Keratinocyte (primary cell): Measurements from ENCODE around the gene PRR15.

Experiments
- EZH2 ChIP-seq: IDR thresholded peaks from one replicate; pipeline ENCODE4 v1.6.1; 2012; ENCODE audit warnings: inconsistent platforms, mild to moderate bottlenecking, low read length, moderate library complexity
- TF ChIP-seq, protein P1 (sequence below), 3 experiments: IDR thresholded peaks in 1 of 3; conservative IDR thresholded peaks in 1 of 3; optimal IDR thresholded peaks in 1 of 3; 2 replicates in 2 of 3; 3 replicates in 1 of 3; pipeline versions ENCODE3 to v1.5.1; 2011; ENCODE audit warnings: low read length in 3 of 3, mild to moderate bottlenecking in 3 of 3, moderate library complexity in 2 of 3, control low read depth in 1 of 3, inconsistent platforms in 1 of 3; ENCODE audit not compliant: insufficient read depth in 2 of 3; ENCODE audit errors: extremely low read depth in 1 of 3

DNA sequence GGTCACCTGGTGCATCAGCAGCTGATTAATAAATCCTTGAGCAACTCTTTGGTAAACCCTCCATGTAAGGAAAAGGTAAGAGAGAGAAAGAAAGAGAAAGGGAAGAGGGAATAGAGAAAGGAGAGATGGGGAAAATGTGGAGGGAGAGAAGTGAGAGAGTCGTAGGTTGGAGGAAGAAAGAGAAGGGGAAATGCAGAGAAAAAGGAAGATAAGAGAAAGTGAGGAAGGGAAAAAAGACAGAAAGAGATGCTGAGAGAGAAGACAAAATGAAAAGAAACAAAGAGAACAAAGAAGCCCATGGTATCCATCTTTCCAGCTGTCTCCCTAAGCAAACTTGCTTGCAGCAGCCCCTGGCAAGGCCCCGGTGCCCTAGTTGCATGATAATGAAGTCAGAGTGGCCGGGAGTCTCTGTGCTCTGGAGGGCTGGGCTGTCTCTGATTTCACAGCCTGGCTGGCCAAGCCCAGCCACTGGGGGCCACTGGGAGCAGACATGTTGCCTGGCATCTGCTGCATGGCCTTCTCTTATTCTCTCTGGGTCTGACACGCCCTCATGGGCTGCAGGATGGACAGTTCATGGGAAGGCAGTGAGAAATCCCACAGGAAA lies 48.4 kb downstream of the PRR15 start:
- TF ChIP-seq, protein P1, sequence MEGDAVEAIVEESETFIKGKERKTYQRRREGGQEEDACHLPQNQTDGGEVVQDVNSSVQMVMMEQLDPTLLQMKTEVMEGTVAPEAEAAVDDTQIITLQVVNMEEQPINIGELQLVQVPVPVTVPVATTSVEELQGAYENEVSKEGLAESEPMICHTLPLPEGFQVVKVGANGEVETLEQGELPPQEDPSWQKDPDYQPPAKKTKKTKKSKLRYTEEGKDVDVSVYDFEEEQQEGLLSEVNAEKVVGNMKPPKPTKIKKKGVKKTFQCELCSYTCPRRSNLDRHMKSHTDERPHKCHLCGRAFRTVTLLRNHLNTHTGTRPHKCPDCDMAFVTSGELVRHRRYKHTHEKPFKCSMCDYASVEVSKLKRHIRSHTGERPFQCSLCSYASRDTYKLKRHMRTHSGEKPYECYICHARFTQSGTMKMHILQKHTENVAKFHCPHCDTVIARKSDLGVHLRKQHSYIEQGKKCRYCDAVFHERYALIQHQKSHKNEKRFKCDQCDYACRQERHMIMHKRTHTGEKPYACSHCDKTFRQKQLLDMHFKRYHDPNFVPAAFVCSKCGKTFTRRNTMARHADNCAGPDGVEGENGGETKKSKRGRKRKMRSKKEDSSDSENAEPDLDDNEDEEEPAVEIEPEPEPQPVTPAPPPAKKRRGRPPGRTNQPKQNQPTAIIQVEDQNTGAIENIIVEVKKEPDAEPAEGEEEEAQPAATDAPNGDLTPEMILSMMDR (optimal IDR thresholded peaks at IDR 0.05 in 1 of 3, IDR thresholded peaks at IDR 0.05 in 1 of 3, conservative IDR thresholded peaks at IDR 0.05 in 1 of 3; ENCODE audit: extremely low read depth in 1 of 3, insufficient read depth in 2 of 3, low read length in 3 of 3) = no peak
- no peak for TF ChIP-seq EZH2
